Vagina (tissue), 2 donors: ENCODE data around the gene PIAS1.

ENCODE experiments used
- POLR2A ChIP-seq, 2 donors: fragments of 450-650 bp; IDR thresholded peaks; one replicate each; pipeline ENCODE4 v1.6.1; 2017; ENCODE audit warnings: antibody characterized with exemption in 2 of 2, mild to moderate bottlenecking in 2 of 2, moderate library complexity in 2 of 2
- POLR2AphosphoS5 ChIP-seq, 2 donors: sonication (generic); formaldehyde crosslinking; IDR thresholded peaks; one replicate each; pipeline ENCODE4 v1.9.0; 2017; ENCODE audit warnings: antibody characterized with exemption in 2 of 2, mild to moderate bottlenecking in 2 of 2, low read depth in 1 of 2; ENCODE audit not compliant: insufficient read depth in 1 of 2
- TF ChIP-seq, protein P1 (sequence below), 3 experiments: fragments of 450-650 bp in 2 of 3; fragments of 200-600 bp in 1 of 3; sonication (generic) in 1 of 3; IDR thresholded peaks; one replicate each; pipeline ENCODE4 v1.5.1; 2017 to 2019; ENCODE audit warnings: antibody characterized with exemption in 3 of 3, mild to moderate bottlenecking in 2 of 3, moderate library complexity in 2 of 3

DNA sequence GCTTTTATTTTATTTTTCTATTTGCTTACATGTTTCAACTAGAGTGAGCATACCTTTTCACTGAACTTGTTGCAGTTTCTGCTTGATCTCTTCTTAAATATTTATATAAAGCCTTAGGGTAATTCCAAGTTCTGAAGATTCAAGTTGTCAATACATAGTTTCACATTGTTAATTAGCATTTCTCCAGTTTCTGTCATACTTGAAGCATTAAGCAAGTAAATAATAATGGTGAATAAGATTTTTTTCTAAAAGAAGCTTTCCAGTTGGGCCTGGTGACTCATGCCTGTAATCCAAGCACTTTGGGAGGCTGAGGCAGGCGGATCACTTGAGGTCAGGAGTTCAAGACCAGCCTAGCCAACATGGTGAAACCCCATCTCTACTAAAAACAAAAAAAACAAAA lies 97.2 kb downstream of the PIAS1 start:
- TF ChIP-seq, protein P1, sequence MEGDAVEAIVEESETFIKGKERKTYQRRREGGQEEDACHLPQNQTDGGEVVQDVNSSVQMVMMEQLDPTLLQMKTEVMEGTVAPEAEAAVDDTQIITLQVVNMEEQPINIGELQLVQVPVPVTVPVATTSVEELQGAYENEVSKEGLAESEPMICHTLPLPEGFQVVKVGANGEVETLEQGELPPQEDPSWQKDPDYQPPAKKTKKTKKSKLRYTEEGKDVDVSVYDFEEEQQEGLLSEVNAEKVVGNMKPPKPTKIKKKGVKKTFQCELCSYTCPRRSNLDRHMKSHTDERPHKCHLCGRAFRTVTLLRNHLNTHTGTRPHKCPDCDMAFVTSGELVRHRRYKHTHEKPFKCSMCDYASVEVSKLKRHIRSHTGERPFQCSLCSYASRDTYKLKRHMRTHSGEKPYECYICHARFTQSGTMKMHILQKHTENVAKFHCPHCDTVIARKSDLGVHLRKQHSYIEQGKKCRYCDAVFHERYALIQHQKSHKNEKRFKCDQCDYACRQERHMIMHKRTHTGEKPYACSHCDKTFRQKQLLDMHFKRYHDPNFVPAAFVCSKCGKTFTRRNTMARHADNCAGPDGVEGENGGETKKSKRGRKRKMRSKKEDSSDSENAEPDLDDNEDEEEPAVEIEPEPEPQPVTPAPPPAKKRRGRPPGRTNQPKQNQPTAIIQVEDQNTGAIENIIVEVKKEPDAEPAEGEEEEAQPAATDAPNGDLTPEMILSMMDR (IDR thresholded peaks at IDR 0.05) = no peak
- TF ChIP-seq POLR2A (IDR thresholded peaks at IDR 0.05) = no peak
- TF ChIP-seq POLR2AphosphoS5 (IDR thresholded peaks at IDR 0.05; ENCODE audit: insufficient read depth in 1 of 2, low read depth in 1 of 2) = no peak
